HEK293 (cell line): ENCODE measurements around the gene RIPK3.
"Not testable (repeated sequence)": the region's sequence is repeated elsewhere in the genome, so short reads cannot be mapped to it uniquely, and the experiment has no call there.

Source experiments
- RBAK ChIP-seq: fragments of 450-650 bp; formaldehyde crosslinking; IDR thresholded peaks from 2 replicates; pipeline ENCODE4 v1.5.1; 2016; ENCODE audit warnings: missing biosample characterization, missing genetic modification characterization
- YY1 ChIP-seq: fragments of 450-650 bp; formaldehyde crosslinking; IDR thresholded peaks from 2 replicates; pipeline ENCODE4 v1.5.1; 2018; ENCODE audit warnings: missing biosample characterization, missing genetic modification characterization
- ZBTB49 ChIP-seq: fragments of 450-650 bp; formaldehyde crosslinking; IDR thresholded peaks from 2 replicates; pipeline ENCODE4 v1.5.1; 2016; ENCODE audit warnings: missing biosample characterization, missing genetic modification characterization, low read depth
- ZFP41 ChIP-seq: fragments of 450-650 bp; formaldehyde crosslinking; IDR thresholded peaks from 2 replicates; pipeline ENCODE4 v1.5.1; 2016; ENCODE audit warnings: missing biosample characterization, missing genetic modification characterization, borderline replicate concordance
- ZNF302 ChIP-seq: fragments of 450-650 bp; formaldehyde crosslinking; IDR thresholded peaks from 2 replicates; pipeline ENCODE4 v1.5.1; 2016; ENCODE audit warnings: missing biosample characterization, missing genetic modification characterization, low read depth
- ZNF501 ChIP-seq: fragments of 450-650 bp; formaldehyde crosslinking; IDR thresholded peaks from 2 replicates; pipeline ENCODE4 v1.5.1; 2016; ENCODE audit warnings: missing biosample characterization, missing genetic modification characterization
- ZNF785 ChIP-seq: fragments of 450-650 bp; formaldehyde crosslinking; IDR thresholded peaks from 2 replicates; pipeline ENCODE4 v1.5.1; 2016; ENCODE audit warnings: missing biosample characterization, missing genetic modification characterization
- TF ChIP-seq, protein P1 (sequence below): fragments of 450-650 bp; formaldehyde crosslinking; IDR thresholded peaks from 2 replicates; pipeline ENCODE4 v1.5.1; 2016; ENCODE audit warnings: missing biosample characterization, missing genetic modification characterization
- TF ChIP-seq, protein P2 (sequence below): fragments of 450-650 bp; formaldehyde crosslinking; IDR thresholded peaks from 2 replicates; pipeline ENCODE4 v1.5.1; 2016; ENCODE audit warnings: missing biosample characterization, missing genetic modification characterization

DNA sequence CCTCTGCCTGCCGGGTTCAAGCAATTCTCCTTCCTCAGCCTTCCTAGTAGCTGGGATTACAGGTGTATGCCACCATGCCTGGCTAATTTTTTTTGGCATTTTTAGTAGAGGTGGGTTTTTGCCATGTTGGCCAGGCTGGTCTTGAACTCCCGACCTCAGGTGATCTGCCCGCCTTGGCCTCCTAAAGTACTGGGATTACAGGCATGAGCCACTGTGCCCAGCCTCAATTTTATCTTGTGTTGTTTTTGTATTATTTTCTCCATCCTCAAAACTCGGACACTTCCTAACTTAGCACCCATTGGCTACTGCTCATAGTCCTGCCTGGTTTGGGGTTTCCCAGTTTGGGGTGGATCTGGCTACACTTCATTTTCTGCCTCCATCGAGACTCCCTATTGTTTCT, 47.8 kb upstream of the RIPK3 start:
- not testable (repeated sequence) for TF ChIP-seq ZFP41 (tag by site-specific recombination); ZNF302 (tag by site-specific recombination); YY1 (tag by site-specific recombination); ZBTB49 (tag by site-specific recombination); ZNF785; RBAK (tag by site-specific recombination); ZNF501 (tag by site-specific recombination)
- TF ChIP-seq, protein P1, sequence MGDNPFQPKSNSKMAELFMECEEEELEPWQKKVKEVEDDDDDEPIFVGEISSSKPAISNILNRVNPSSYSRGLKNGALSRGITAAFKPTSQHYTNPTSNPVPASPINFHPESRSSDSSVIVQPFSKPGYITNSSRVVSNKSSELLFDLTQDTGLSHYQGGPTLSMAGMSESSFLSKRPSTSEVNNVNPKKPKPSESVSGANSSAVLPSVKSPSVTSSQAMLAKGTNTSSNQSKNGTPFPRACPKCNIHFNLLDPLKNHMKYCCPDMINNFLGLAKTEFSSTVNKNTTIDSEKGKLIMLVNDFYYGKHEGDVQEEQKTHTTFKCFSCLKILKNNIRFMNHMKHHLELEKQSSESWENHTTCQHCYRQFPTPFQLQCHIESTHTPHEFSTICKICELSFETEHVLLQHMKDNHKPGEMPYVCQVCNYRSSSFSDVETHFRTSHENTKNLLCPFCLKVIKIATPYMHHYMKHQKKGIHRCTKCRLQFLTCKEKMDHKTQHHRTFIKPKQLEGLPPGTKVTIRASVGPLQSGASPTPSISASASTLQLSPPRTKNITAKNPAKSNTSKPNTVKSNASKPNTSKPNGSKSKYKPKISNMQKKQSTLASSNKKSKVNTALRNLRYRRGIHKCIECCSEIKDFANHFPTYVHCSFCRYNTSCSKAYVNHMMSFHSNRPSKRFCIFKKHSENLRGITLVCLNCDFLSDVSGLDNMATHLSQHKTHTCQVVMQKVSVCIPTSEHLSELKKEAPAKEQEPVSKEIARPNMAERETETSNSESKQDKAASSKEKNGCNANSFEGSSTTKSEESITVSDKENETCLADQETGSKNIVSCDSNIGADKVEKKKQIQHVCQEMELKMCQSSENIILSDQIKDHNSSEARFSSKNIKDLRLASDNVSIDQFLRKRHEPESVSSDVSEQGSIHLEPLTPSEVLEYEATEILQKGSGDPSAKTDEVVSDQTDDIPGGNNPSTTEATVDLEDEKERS (tag by site-specific recombination) = not testable (repeated sequence)
- TF ChIP-seq, protein P2, sequence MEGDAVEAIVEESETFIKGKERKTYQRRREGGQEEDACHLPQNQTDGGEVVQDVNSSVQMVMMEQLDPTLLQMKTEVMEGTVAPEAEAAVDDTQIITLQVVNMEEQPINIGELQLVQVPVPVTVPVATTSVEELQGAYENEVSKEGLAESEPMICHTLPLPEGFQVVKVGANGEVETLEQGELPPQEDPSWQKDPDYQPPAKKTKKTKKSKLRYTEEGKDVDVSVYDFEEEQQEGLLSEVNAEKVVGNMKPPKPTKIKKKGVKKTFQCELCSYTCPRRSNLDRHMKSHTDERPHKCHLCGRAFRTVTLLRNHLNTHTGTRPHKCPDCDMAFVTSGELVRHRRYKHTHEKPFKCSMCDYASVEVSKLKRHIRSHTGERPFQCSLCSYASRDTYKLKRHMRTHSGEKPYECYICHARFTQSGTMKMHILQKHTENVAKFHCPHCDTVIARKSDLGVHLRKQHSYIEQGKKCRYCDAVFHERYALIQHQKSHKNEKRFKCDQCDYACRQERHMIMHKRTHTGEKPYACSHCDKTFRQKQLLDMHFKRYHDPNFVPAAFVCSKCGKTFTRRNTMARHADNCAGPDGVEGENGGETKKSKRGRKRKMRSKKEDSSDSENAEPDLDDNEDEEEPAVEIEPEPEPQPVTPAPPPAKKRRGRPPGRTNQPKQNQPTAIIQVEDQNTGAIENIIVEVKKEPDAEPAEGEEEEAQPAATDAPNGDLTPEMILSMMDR (tag by site-specific recombination) = not testable (repeated sequence)
